Subcutaneous adipose tissue (tissue), 4 donors: ENCODE measurements around the gene PTGDS. TPM values are rescaled to one million over a fixed set of nuclear protein-coding genes. Genes with fewer than 3 reads are reported as not detected.

ENCODE experiments used
- CTCF ChIP-seq: fragments of 450-650 bp; IDR thresholded peaks from one replicate; pipeline ENCODE4 v1.5.1; 2016; ENCODE audit warnings: low read depth, mild to moderate bottlenecking, control low read depth, antibody characterized with exemption, moderate library complexity
- total RNA-seq, 4 donors: library from RNA; depleted of rRNA; stranded (reverse); fragments of >200 nt; gene quantifications; one replicate each; pipeline ENCODE4 v1.1.0, GENCODE V29; 2016

The PTGDS gene
- total RNA-seq, 4 donors from 2014 or later: 15.5 to 57.3 (median 26.8) TPM

GRCh38 chr9:136965771-136966484, 11.4 kb upstream of the PTGDS start:
- no peak for TF ChIP-seq CTCF

- no peak for TF ChIP-seq CTCF
Observed at GRCh38 chr9:136968333-136969127, 8.8 kb upstream of the PTGDS start.

- TF ChIP-seq CTCF: no peak
Observed at GRCh38 chr9:136969150-136969549, 8.2 kb upstream of the PTGDS start.

GRCh38 chr9:136969774-136970173, 7.5 kb upstream of the PTGDS start:
- no peak for TF ChIP-seq CTCF

- TF ChIP-seq CTCF: no peak
Observed at GRCh38 chr9:136970361-136970760, 6.9 kb upstream of the PTGDS start.

- TF ChIP-seq CTCF: no peak
Observed at GRCh38 chr9:136971746-136972145, 5.6 kb upstream of the PTGDS start.

GRCh38 chr9:136972335-136972734, 5.0 kb upstream of the PTGDS start:
- no peak for TF ChIP-seq CTCF
